ENCODE measurements around the gene SEMA5B. TPM values are rescaled to one million over a fixed set of nuclear protein-coding genes. Genes with fewer than 3 reads are reported as not detected.

SEMA5B gene
- total and polyA plus RNA-seq, 2 of the 4 experiments (the other 2 are of a cell fraction), result not detected

- TF ChIP-seq CTCF (conservative IDR thresholded peaks at IDR 0.05; ENCODE audit: low read depth, low read length) (no peak), RCOR1 (IDR thresholded peaks at IDR 0.05; ENCODE audit: insufficient replicate concordance, low read length) (no peak), SMC3 (IDR thresholded peaks at IDR 0.05; ENCODE audit: low read depth, low read length) (no peak), FOS (IDR thresholded peaks at IDR 0.05; ENCODE audit: low read depth, low read length) (no peak), USF2 (IDR thresholded peaks at IDR 0.05; ENCODE audit: low read depth, low read length) (no peak), POLR2A (IDR thresholded peaks at IDR 0.05; ENCODE audit: low read depth, low read length) (no peak), CHD1 (IDR thresholded peaks at IDR 0.05; ENCODE audit: low read depth, low read length) (no peak), NFE2L2 (IDR thresholded peaks at IDR 0.05; ENCODE audit: low read depth, low read length) (no peak), ELK1 (IDR thresholded peaks at IDR 0.05; ENCODE audit: borderline replicate concordance, low read depth, low read length) (no peak), CEBPB (IDR thresholded peaks at IDR 0.05; ENCODE audit: low read depth, low read length) (no peak), MAFK (IDR thresholded peaks at IDR 0.05; ENCODE audit: low read depth, low read length) (no peak), MAZ (IDR thresholded peaks at IDR 0.05; ENCODE audit: borderline replicate concordance, low read depth, low read length) (no peak), MXI1 (IDR thresholded peaks at IDR 0.05; ENCODE audit: borderline replicate concordance, low read depth, low read length) (no peak), RFX5 (IDR thresholded peaks at IDR 0.05; ENCODE audit: low read depth, low read length) (no peak), BHLHE40 (IDR thresholded peaks at IDR 0.05; ENCODE audit: low read depth, low read length) (no peak), RAD21 (IDR thresholded peaks at IDR 0.05; ENCODE audit: low read length) (no peak)
- in situ Hi-C loops (cut with MboI; ENCODE audit: low sequenced_read_pairs), result no loop called here
- no peak overlapping the region for H3K56ac ChIP-seq (ENCODE audit: extremely low read depth, insufficient read depth, low read length)
- no peak overlapping the region for H3K23ac ChIP-seq (ENCODE audit: low read depth, low read length)
- H4K91ac ChIP-seq (ENCODE audit: insufficient read depth, low read depth, low read length), result no peak overlapping the region
- H2BK120ac ChIP-seq (ENCODE audit: low read depth, low read length), result no peak overlapping the region
- no peak overlapping the region for H3K4me3 ChIP-seq (ENCODE audit: insufficient read depth, low read depth, low read length)
- no peaks in the 10 kb centered on the region for H4K20me1 ChIP-seq (ENCODE audit: insufficient read depth, low read length)
- no peaks in the 10 kb centered on the region for H3K79me1 ChIP-seq (ENCODE audit: low read depth in 1 of 2, low read length in 2 of 2)
- H3K36me3 ChIP-seq (ENCODE audit: control insufficient read depth, insufficient read depth, low read length), result no peaks in the 10 kb centered on the region
- H3K27ac ChIP-seq (ENCODE audit: insufficient read depth, low read length), result no peak overlapping the region
- peaks cover 3% of the 10 kb centered on the region; the same call in 1 of the 2 replicates for H3K9me1 ChIP-seq (ENCODE audit: insufficient read depth, low read length)
- no CpG with 5 or more reads among the region's 5 CpGs for WGBS, 2 experiments (ENCODE audit: extremely low coverage in 2 of 2, insufficient read length in 1 of 2)
- no peak overlapping the region for H4K5ac ChIP-seq (ENCODE audit: low read depth, low read length)
- no peak overlapping the region for H3K14ac ChIP-seq (replicated peaks; ENCODE audit: low read depth, low read length)
- no peak overlapping the region for H3K18ac ChIP-seq (ENCODE audit: low read depth, low read length)
- dilution Hi-C loops (cut with HindIII; ENCODE audit: low sequenced_read_pairs, unreplicated experiment), result no loop called here
- CTCF ChIA-PET, result no interaction called here
- 0 out of 2 replicates have a peak, but pooled peaks cover 2% of the 10 kb centered on the region for H3K9me3 ChIP-seq (ENCODE audit: control insufficient read depth, insufficient read depth, low read length)
- H2BK5ac ChIP-seq (ENCODE audit: low read depth, low read length, poor library complexity, severe bottlenecking), result no peak overlapping the region
- H2AFZ ChIP-seq (replicated peaks; ENCODE audit: low read length, poor library complexity), result no peak overlapping the region
- no peak overlapping the region for H2BK20ac ChIP-seq (ENCODE audit: low read depth, low read length)
- H3K27me3 ChIP-seq (ENCODE audit: control insufficient read depth, insufficient read depth, low read length), result peaks cover 27% of the 10 kb centered on the region
- intact Hi-C loops (cut with micrococcal nuclease), result no loop called here
- POLR2A ChIA-PET (ENCODE audit: unreplicated experiment), result no interaction called here
- H2AK9ac ChIP-seq (replicated peaks; ENCODE audit: low read depth, low read length, poor library complexity), result no peak overlapping the region
- no peak overlapping the region for H4K8ac ChIP-seq (ENCODE audit: low read depth in 2 of 2, low read length in 2 of 2)
- no peak overlapping the region for H2BK15ac ChIP-seq (ENCODE audit: low read depth, low read length)
- no peak overlapping the region for H2AK5ac ChIP-seq (ENCODE audit: low read depth, low read length)
- H3K4ac ChIP-seq (ENCODE audit: low read depth, low read length), result no peak overlapping the region
- no peak for DNase-seq
- no TSS peak for BruUV-seq (replicated peaks)
- H3K4me1 ChIP-seq (ENCODE audit: control insufficient read depth, insufficient read depth, low read length), result no peaks in the 10 kb centered on the region
- ATAC-seq (ENCODE audit: low read depth), result no peak
- H3K9ac ChIP-seq (ENCODE audit: low read depth, low read length), result no peak overlapping the region
- H3K4me2 ChIP-seq (ENCODE audit: low read depth, low read length), result no peak overlapping the region
These were observed 30.9 kb upstream of the SEMA5B start for GRCh38 chr3:123058505-123058904.

All from IMR-90 (cell line).